GM18868 (cell line): ENCODE data around the gene LDHB.
"Not testable (repeated sequence)": the region's sequence is repeated elsewhere in the genome, so short reads cannot be mapped to it uniquely, and the experiment has no call there.

Experiments used
- ATAC-seq: cut with Tn5 transposase; IDR thresholded peaks from one replicate; pipeline ENCODE4 v1.9.1; 2021; ENCODE audit warnings: mild to moderate bottlenecking, moderate library complexity; ENCODE audit not compliant: unreplicated experiment

Gene LDHB

GRCh38 chr12:21662122-21662792 lies 4.6 kb upstream of the LDHB start:
- no peak for ATAC-seq

- not testable (repeated sequence) for ATAC-seq
Measured at GRCh38 chr12:21661396-21662093, 3.9 kb upstream of the LDHB start.

GRCh38 chr12:21659383-21659782 lies 1.7 kb upstream of the LDHB start:
- ATAC-seq: no peak

GRCh38 chr12:21656905-21657325 lies 727 bp downstream of the LDHB start:
- peak; percentile 27 for ATAC-seq

GRCh38 chr12:21655591-21655990 lies 2.1 kb downstream of the LDHB start:
- no peak for ATAC-seq

- no peak for ATAC-seq
Measured at GRCh38 chr12:21651821-21652220, 5.8 kb downstream of the LDHB start.

GRCh38 chr12:21650997-21651396 lies 6.6 kb downstream of the LDHB start:
- ATAC-seq: no peak

- no peak for ATAC-seq
Measured at GRCh38 chr12:21649034-21649433, 8.6 kb downstream of the LDHB start.

- ATAC-seq: no peak
Measured at GRCh38 chr12:21648378-21648777, 9.3 kb downstream of the LDHB start.

- ATAC-seq: no peak
Measured at GRCh38 chr12:21647179-21647578, 10.5 kb downstream of the LDHB start.

- ATAC-seq: not testable (repeated sequence)
Measured at GRCh38 chr12:21645041-21645500, 12.6 kb downstream of the LDHB start.

- no peak for ATAC-seq
Measured at GRCh38 chr12:21644516-21644915, 13.1 kb downstream of the LDHB start.

GRCh38 chr12:21643758-21644157 lies 13.9 kb downstream of the LDHB start:
- ATAC-seq: no peak

- ATAC-seq: peak; percentile 81
Measured at GRCh38 chr12:21642707-21643389, 14.8 kb downstream of the LDHB start.

- ATAC-seq: no peak
Measured at GRCh38 chr12:21638054-21638891, 19.4 kb downstream of the LDHB start.

GRCh38 chr12:21634245-21634644 lies 23.4 kb downstream of the LDHB start:
- no peak for ATAC-seq

- ATAC-seq: peak; percentile 57
Measured at GRCh38 chr12:21631367-21631766, 26.3 kb downstream of the LDHB start.

- ATAC-seq: no peak
Measured at GRCh38 chr12:21627924-21628323, 29.7 kb downstream of the LDHB start.

GRCh38 chr12:21618566-21618965 lies 39.1 kb downstream of the LDHB start:
- ATAC-seq: no peak

GRCh38 chr12:21617030-21617429 lies 40.6 kb downstream of the LDHB start:
- no peak for ATAC-seq

- no peak for ATAC-seq
Measured at GRCh38 chr12:21615431-21615830, 42.2 kb downstream of the LDHB start.
